ENCODE results near the gene HNRNPK. TPM values are rescaled to one million over a fixed set of nuclear protein-coding genes. Genes with fewer than 3 reads are reported as not detected.
A peak's percentile ranks its signal among the peaks of the same experiment; 100 is the strongest.

HNRNPK gene
- total RNA-seq, 6 experiments from 2014 or later, result 520 to 678 (median 632) TPM

GRCh38 chr9:83962165-83962564 lies 17.9 kb downstream of the HNRNPK start:
- peak; percentile 36 for DNase-seq
- Mint-ChIP-seq H3K4me1 (ENCODE audit: low read depth) (peaks cover 28% of the 10 kb centered on the region), H3K27me3 (ENCODE audit: insufficient read depth) (peaks cover 6% of the 10 kb centered on the region), H3K9me3 (no peaks in the 10 kb centered on the region), H3K36me3 (ENCODE audit: low read depth) (peaks cover 5% of the 10 kb centered on the region), H3K4me3 (no peak overlapping the region), H3K27ac (peak overlapping the region; percentile 33; the same call in 1 of the 2 replicates)
- TF ChIP-seq CTCF (IDR thresholded peaks at IDR 0.05), result no peak

- H3K27me3 Mint-ChIP-seq (ENCODE audit: insufficient read depth), result peaks cover 10% of the 10 kb centered on the region
- no peaks in the 10 kb centered on the region; the same call in 1 of the 2 replicates for H3K36me3 Mint-ChIP-seq (ENCODE audit: low read depth)
- TF ChIP-seq CTCF (IDR thresholded peaks at IDR 0.05), result no peak
- no peak overlapping the region for H3K27ac Mint-ChIP-seq
- H3K9me3 Mint-ChIP-seq, result no peaks in the 10 kb centered on the region
- H3K4me3 Mint-ChIP-seq, result no peak overlapping the region
- H3K4me1 Mint-ChIP-seq (ENCODE audit: low read depth), result peaks cover 28% of the 10 kb centered on the region
- DNase-seq, result no peak
Measured at GRCh38 chr9:83960991-83961390, 19.0 kb downstream of the HNRNPK start.

- peak; percentile 77 for DNase-seq
- H3K9me3 Mint-ChIP-seq, result no peaks in the 10 kb centered on the region
- H3K27me3 Mint-ChIP-seq (ENCODE audit: insufficient read depth), result peaks cover 5% of the 10 kb centered on the region
- H3K27ac Mint-ChIP-seq, result peak overlapping the region; percentile 43; the same call in 1 of the 2 replicates
- H3K36me3 Mint-ChIP-seq (ENCODE audit: low read depth), result no peaks in the 10 kb centered on the region; the same call in 1 of the 2 replicates
- TF ChIP-seq CTCF (IDR thresholded peaks at IDR 0.05), result no peak
- H3K4me3 Mint-ChIP-seq, result no peak overlapping the region
- H3K4me1 Mint-ChIP-seq (ENCODE audit: low read depth), result peaks cover 31% of the 10 kb centered on the region
Measured at GRCh38 chr9:83959061-83959460, 21.0 kb downstream of the HNRNPK start.

GRCh38 chr9:83957248-83957513 lies 22.8 kb downstream of the HNRNPK start:
- no peaks in the 10 kb centered on the region for H3K9me3 Mint-ChIP-seq
- no peak for DNase-seq
- peak overlapping the region; percentile 84; the same call in 1 of the 2 replicates for H3K4me3 Mint-ChIP-seq
- H3K27me3 Mint-ChIP-seq (ENCODE audit: insufficient read depth), result peaks cover 4% of the 10 kb centered on the region
- H3K36me3 Mint-ChIP-seq (ENCODE audit: low read depth), result no peaks in the 10 kb centered on the region
- peaks cover 28% of the 10 kb centered on the region for H3K4me1 Mint-ChIP-seq (ENCODE audit: low read depth)
- peak overlapping the region; percentile 71; the same call in 1 of the 2 replicates for H3K27ac Mint-ChIP-seq
- TF ChIP-seq CTCF (IDR thresholded peaks at IDR 0.05), result no peak

GRCh38 chr9:83956436-83957247 lies 23.4 kb downstream of the HNRNPK start:
- no peak for TF ChIP-seq CTCF (IDR thresholded peaks at IDR 0.05)
- no peaks in the 10 kb centered on the region for H3K9me3 Mint-ChIP-seq
- H3K36me3 Mint-ChIP-seq (ENCODE audit: low read depth), result no peaks in the 10 kb centered on the region
- peak overlapping the region; percentile 84 for H3K4me3 Mint-ChIP-seq
- H3K27me3 Mint-ChIP-seq (ENCODE audit: insufficient read depth), result peaks cover 4% of the 10 kb centered on the region
- no peak for DNase-seq
- H3K27ac Mint-ChIP-seq, result peak overlapping the region; percentile 71; the same call in 1 of the 2 replicates
- peaks cover 23% of the 10 kb centered on the region for H3K4me1 Mint-ChIP-seq (ENCODE audit: low read depth)
